ENCODE measurements around the gene UCP1. TPM values are rescaled to one million over a fixed set of nuclear protein-coding genes. Genes with fewer than 3 reads are reported as not detected.

Gene UCP1
- total RNA-seq, 3 donors from 2014 or later, result not detected

Other genes with a start within 250 kb of the UCP1 start
- 10 to 100 TPM; 41.1 to 52.8 (median 51.3) TPM for gene SCOC, start 195.3 kb downstream of the UCP1 start, total RNA-seq
- gene CLGN, start 141.3 kb downstream of the UCP1 start, total RNA-seq, result 1 to 10 TPM; 1.5 to 7.9 (median 1.8) TPM
- not detected for gene MGAT4D, start 70.7 kb downstream of the UCP1 start, total RNA-seq
- 10 to 100 TPM; 19.2 to 25.2 (median 21.9) TPM for gene ELMOD2, start 44.8 kb downstream of the UCP1 start, total RNA-seq
- gene TBC1D9, start 187.4 kb upstream of the UCP1 start, total RNA-seq, result 10 to 100 TPM in 2 of 3 donors, 1 to 10 TPM in 1; 9.1 to 20.2 (median 11.6) TPM